ENCODE results near the gene PPP2CA. TPM values are rescaled to one million over a fixed set of nuclear protein-coding genes. Genes with fewer than 3 reads are reported as not detected.

The PPP2CA gene
- total and polyA plus RNA-seq, 9 of the 15 experiments (the other 6 are each of a cell fraction or from before 2014, with no cell fraction given) = 23.0 to 257 (median 109) TPM

DNA sequence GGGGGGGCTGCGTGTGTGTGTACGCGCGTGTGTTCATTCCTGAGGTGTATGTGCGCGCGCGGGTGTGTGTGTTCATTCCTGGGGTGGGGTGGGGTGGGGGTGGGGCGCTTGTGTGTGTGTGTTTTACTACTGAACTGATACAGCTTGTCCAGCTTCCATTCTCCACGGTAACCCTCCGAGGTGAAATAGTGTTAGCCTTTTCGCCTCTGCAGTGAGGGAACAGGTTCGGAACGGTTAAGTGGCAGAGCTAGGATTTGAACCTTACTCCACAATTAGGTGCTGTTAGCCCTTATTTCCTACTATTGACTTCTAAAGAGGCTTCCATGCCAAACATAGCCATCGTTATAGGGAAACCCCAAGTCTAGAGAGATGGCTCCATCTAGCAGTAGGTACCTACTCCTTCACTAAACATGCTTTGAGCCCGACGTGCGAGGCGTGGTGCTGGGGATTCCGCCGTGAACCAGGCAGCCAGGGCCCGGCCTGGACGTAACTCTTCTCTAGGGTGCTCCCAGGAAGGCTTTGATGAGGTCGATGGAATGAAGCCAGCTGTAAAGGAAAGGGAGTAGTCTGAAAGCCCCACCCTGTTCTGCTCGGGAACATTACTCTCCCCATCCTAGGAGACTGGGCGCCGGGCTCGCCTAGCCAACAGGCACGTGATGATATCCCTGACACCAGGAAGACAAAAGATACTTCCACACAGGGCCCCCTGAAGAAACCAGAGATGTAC, 48.3 kb downstream of the PPP2CA start (continued):
- TF ChIP-seq, protein P1, sequence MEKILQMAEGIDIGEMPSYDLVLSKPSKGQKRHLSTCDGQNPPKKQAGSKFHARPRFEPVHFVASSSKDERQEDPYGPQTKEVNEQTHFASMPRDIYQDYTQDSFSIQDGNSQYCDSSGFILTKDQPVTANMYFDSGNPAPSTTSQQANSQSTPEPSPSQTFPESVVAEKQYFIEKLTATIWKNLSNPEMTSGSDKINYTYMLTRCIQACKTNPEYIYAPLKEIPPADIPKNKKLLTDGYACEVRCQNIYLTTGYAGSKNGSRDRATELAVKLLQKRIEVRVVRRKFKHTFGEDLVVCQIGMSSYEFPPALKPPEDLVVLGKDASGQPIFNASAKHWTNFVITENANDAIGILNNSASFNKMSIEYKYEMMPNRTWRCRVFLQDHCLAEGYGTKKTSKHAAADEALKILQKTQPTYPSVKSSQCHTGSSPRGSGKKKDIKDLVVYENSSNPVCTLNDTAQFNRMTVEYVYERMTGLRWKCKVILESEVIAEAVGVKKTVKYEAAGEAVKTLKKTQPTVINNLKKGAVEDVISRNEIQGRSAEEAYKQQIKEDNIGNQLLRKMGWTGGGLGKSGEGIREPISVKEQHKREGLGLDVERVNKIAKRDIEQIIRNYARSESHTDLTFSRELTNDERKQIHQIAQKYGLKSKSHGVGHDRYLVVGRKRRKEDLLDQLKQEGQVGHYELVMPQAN (IDR thresholded peaks at IDR 0.05; ENCODE audit: borderline replicate concordance) = 0 out of 2 replicates have a peak, but pooled peaks have one; percentile 22
- TF ChIP-seq NR2F6 (CRISPR knock-in tag; IDR thresholded peaks at IDR 0.05) = no peak
- TF ChIP-seq, protein P2, sequence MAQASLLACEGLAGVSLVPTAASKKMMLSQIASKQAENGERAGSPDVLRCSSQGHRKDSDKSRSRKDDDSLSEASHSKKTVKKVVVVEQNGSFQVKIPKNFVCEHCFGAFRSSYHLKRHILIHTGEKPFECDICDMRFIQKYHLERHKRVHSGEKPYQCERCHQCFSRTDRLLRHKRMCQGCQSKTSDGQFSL (CRISPR knock-in tag; IDR thresholded peaks at IDR 0.05) = 0 out of 2 replicates have a peak, but pooled peaks have one; percentile 37
- TF ChIP-seq, protein P2 (tag; IDR thresholded peaks at IDR 0.05) = no peak
- TF ChIP-seq, protein P3, sequence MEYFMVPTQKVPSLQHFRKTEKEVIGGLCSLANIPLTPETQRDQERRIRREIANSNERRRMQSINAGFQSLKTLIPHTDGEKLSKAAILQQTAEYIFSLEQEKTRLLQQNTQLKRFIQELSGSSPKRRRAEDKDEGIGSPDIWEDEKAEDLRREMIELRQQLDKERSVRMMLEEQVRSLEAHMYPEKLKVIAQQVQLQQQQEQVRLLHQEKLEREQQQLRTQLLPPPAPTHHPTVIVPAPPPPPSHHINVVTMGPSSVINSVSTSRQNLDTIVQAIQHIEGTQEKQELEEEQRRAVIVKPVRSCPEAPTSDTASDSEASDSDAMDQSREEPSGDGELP (CRISPR knock-in tag; IDR thresholded peaks at IDR 0.05; ENCODE audit: borderline replicate concordance) = 0 out of 2 replicates have a peak, but pooled peaks have one; percentile 8
- TF ChIP-seq, protein P4, sequence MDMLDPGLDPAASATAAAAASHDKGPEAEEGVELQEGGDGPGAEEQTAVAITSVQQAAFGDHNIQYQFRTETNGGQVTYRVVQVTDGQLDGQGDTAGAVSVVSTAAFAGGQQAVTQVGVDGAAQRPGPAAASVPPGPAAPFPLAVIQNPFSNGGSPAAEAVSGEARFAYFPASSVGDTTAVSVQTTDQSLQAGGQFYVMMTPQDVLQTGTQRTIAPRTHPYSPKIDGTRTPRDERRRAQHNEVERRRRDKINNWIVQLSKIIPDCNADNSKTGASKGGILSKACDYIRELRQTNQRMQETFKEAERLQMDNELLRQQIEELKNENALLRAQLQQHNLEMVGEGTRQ (CRISPR knock-in tag; IDR thresholded peaks at IDR 0.05) = peak; percentile 38
- peak; percentile 50; the same call in 1 of the 2 replicates for TF ChIP-seq ZNF589 (CRISPR knock-in tag; IDR thresholded peaks at IDR 0.05; ENCODE audit: low read depth)
- TF ChIP-seq FIP1L1 (IDR thresholded peaks at IDR 0.05; ENCODE audit: low read depth, low read length, poor library complexity, severe bottlenecking) = no peak
- TF ChIP-seq, protein P5, sequence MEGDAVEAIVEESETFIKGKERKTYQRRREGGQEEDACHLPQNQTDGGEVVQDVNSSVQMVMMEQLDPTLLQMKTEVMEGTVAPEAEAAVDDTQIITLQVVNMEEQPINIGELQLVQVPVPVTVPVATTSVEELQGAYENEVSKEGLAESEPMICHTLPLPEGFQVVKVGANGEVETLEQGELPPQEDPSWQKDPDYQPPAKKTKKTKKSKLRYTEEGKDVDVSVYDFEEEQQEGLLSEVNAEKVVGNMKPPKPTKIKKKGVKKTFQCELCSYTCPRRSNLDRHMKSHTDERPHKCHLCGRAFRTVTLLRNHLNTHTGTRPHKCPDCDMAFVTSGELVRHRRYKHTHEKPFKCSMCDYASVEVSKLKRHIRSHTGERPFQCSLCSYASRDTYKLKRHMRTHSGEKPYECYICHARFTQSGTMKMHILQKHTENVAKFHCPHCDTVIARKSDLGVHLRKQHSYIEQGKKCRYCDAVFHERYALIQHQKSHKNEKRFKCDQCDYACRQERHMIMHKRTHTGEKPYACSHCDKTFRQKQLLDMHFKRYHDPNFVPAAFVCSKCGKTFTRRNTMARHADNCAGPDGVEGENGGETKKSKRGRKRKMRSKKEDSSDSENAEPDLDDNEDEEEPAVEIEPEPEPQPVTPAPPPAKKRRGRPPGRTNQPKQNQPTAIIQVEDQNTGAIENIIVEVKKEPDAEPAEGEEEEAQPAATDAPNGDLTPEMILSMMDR (IDR thresholded peaks at IDR 0.05 in 2 of 3, conservative IDR thresholded peaks at IDR 0.05 in 1 of 3; ENCODE audit: insufficient read depth in 2 of 3, low read depth in 1 of 3, low read length in 3 of 3) = peak in 1 of 3 experiments; percentile 17; a peak in 1 of 6 replicates
- TF ChIP-seq, protein P6, sequence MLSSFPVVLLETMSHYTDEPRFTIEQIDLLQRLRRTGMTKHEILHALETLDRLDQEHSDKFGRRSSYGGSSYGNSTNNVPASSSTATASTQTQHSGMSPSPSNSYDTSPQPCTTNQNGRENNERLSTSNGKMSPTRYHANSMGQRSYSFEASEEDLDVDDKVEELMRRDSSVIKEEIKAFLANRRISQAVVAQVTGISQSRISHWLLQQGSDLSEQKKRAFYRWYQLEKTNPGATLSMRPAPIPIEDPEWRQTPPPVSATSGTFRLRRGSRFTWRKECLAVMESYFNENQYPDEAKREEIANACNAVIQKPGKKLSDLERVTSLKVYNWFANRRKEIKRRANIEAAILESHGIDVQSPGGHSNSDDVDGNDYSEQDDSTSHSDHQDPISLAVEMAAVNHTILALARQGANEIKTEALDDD (IDR thresholded peaks at IDR 0.05) = no peak
- peak; percentile 62 for TF ChIP-seq L3MBTL2 (IDR thresholded peaks at IDR 0.05)
- TF ChIP-seq YY1 (IDR thresholded peaks at IDR 0.05; ENCODE audit: borderline replicate concordance in 1 of 3, control insufficient read depth in 1 of 3, extremely low read depth in 1 of 3, insufficient read depth in 3 of 3, insufficient read length in 1 of 3, insufficient replicate concordance in 2 of 3, low read depth in 1 of 3, low read length in 2 of 3) = peak in 1 of 3 experiments; percentile 8
- TF ChIP-seq FOXK2 (conservative IDR thresholded peaks at IDR 0.05 in 1 of 2, IDR thresholded peaks at IDR 0.05 in 1 of 2; ENCODE audit: low read depth in 2 of 2) = 0 out of 4 replicates have a peak, but pooled peaks of 1 of the 2 experiments have one; percentile 16
- no peak for TF ChIP-seq MCM2 (IDR thresholded peaks at IDR 0.05; ENCODE audit: low read depth)
- TF ChIP-seq CREBBP (IDR thresholded peaks at IDR 0.05; ENCODE audit: low read depth, low read length) = no peak
- peak; percentile 65; the same call in 1 of the 2 replicates for TF ChIP-seq FOXK1 (CRISPR knock-in tag; IDR thresholded peaks at IDR 0.05; ENCODE audit: borderline replicate concordance)

All from K562 (cell line).